ENCODE results near the gene SGCE.

SGCE gene

DNA sequence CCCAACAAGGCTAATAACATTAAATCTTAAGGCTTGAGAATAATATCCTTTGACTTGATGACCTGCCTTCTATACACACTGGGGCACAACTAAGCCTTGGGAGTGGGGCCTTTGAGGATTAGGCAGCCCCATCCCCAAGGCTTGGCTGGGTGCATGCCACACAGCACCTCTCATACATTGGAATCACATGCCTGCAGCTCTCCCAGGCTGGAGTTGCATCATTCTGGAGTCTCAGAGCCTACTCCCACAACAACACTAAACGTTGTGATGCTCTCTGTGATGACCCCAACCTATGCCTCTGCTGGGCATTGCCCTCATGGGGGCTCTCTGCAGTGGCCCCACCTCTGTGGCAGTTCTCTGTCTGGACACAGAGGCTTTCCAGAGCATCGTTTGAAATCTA is 31.9 kb upstream of the SGCE start:
- H2AFZ ChIP-seq (ENCODE audit: low read length) = no peak overlapping the region
- H4K20me1 ChIP-seq (ENCODE audit: insufficient read depth, low read length) = no peaks in the 10 kb centered on the region
- H3F3A ChIP-seq (ENCODE audit: insufficient read depth, low read length) = no peaks in the 10 kb centered on the region
- no peaks in the 10 kb centered on the region for H3K9me3 ChIP-seq (replicated peaks; ENCODE audit: insufficient read depth, low read length)
- no peak overlapping the region for H3K4me3 ChIP-seq (ENCODE audit: low read length)
- no peaks in the 10 kb centered on the region for H3K4me1 ChIP-seq (ENCODE audit: low read length)
- H3K9me2 ChIP-seq (replicated peaks; ENCODE audit: insufficient read depth, low read length) = no peaks in the 10 kb centered on the region
- no peaks in the 10 kb centered on the region for H3K79me2 ChIP-seq (ENCODE audit: low read length)
- no peaks in the 10 kb centered on the region for H3K36me3 ChIP-seq (replicated peaks; ENCODE audit: insufficient read depth, low read length)
- TF ChIP-seq EZH2phosphoT487 (IDR thresholded peaks at IDR 0.05; ENCODE audit: low read length) (no peak), EZH2 (optimal IDR thresholded peaks at IDR 0.05; ENCODE audit: low read depth, low read length) (no peak)
- H3K4me2 ChIP-seq (ENCODE audit: low read depth, low read length) = no peak overlapping the region
- no peak for DNase-seq
- no peak overlapping the region for H3K9ac ChIP-seq (ENCODE audit: low read length)
- no peaks in the 10 kb centered on the region for H3K27me3 ChIP-seq (replicated peaks; ENCODE audit: insufficient read depth, low read length)
- H3K27ac ChIP-seq (ENCODE audit: low read length) = no peak overlapping the region

GRCh38 chr7:94687076-94687475 is 31.1 kb upstream of the SGCE start:
- no peak overlapping the region for H2AFZ ChIP-seq (ENCODE audit: low read length)
- no peak for DNase-seq
- H3K36me3 ChIP-seq (replicated peaks; ENCODE audit: insufficient read depth, low read length) = no peaks in the 10 kb centered on the region
- no peak overlapping the region for H3K9ac ChIP-seq (ENCODE audit: low read length)
- no peak overlapping the region for H3K4me3 ChIP-seq (ENCODE audit: low read length)
- H3K4me2 ChIP-seq (ENCODE audit: low read depth, low read length) = no peak overlapping the region
- no peaks in the 10 kb centered on the region for H4K20me1 ChIP-seq (ENCODE audit: insufficient read depth, low read length)
- no peaks in the 10 kb centered on the region for H3K27me3 ChIP-seq (replicated peaks; ENCODE audit: insufficient read depth, low read length)
- H3K79me2 ChIP-seq (ENCODE audit: low read length) = no peaks in the 10 kb centered on the region
- no peak for TF ChIP-seq EZH2phosphoT487 (IDR thresholded peaks at IDR 0.05; ENCODE audit: low read length)
- TF ChIP-seq, protein P1, sequence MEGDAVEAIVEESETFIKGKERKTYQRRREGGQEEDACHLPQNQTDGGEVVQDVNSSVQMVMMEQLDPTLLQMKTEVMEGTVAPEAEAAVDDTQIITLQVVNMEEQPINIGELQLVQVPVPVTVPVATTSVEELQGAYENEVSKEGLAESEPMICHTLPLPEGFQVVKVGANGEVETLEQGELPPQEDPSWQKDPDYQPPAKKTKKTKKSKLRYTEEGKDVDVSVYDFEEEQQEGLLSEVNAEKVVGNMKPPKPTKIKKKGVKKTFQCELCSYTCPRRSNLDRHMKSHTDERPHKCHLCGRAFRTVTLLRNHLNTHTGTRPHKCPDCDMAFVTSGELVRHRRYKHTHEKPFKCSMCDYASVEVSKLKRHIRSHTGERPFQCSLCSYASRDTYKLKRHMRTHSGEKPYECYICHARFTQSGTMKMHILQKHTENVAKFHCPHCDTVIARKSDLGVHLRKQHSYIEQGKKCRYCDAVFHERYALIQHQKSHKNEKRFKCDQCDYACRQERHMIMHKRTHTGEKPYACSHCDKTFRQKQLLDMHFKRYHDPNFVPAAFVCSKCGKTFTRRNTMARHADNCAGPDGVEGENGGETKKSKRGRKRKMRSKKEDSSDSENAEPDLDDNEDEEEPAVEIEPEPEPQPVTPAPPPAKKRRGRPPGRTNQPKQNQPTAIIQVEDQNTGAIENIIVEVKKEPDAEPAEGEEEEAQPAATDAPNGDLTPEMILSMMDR (IDR thresholded peaks at IDR 0.05; ENCODE audit: low read length) = no peak
- no peak for TF ChIP-seq EZH2 (optimal IDR thresholded peaks at IDR 0.05; ENCODE audit: low read depth, low read length)
- no peaks in the 10 kb centered on the region for H3K9me2 ChIP-seq (replicated peaks; ENCODE audit: insufficient read depth, low read length)
- no peaks in the 10 kb centered on the region for H3K4me1 ChIP-seq (ENCODE audit: low read length)
- no peaks in the 10 kb centered on the region for H3K9me3 ChIP-seq (replicated peaks; ENCODE audit: insufficient read depth, low read length)
- no peaks in the 10 kb centered on the region for H3F3A ChIP-seq (ENCODE audit: insufficient read depth, low read length)
- no peak overlapping the region for H3K27ac ChIP-seq (ENCODE audit: low read length)

GRCh38 chr7:94683066-94683465 is 27.1 kb upstream of the SGCE start:
- no peaks in the 10 kb centered on the region for H3K27me3 ChIP-seq (replicated peaks; ENCODE audit: insufficient read depth, low read length)
- H3K79me2 ChIP-seq (ENCODE audit: low read length) = no peaks in the 10 kb centered on the region
- no peaks in the 10 kb centered on the region for H3K9me2 ChIP-seq (replicated peaks; ENCODE audit: insufficient read depth, low read length)
- H3K27ac ChIP-seq (ENCODE audit: low read length) = no peak overlapping the region
- no peak overlapping the region for H3K9ac ChIP-seq (ENCODE audit: low read length)
- no peaks in the 10 kb centered on the region for H3F3A ChIP-seq (ENCODE audit: insufficient read depth, low read length)
- H3K4me1 ChIP-seq (ENCODE audit: low read length) = no peaks in the 10 kb centered on the region
- TF ChIP-seq EZH2phosphoT487 (IDR thresholded peaks at IDR 0.05; ENCODE audit: low read length) (no peak), EZH2 (optimal IDR thresholded peaks at IDR 0.05; ENCODE audit: low read depth, low read length) (no peak)
- TF ChIP-seq, protein P1 (IDR thresholded peaks at IDR 0.05; ENCODE audit: low read length) = no peak
- H3K4me2 ChIP-seq (ENCODE audit: low read depth, low read length) = no peak overlapping the region
- no peaks in the 10 kb centered on the region for H3K9me3 ChIP-seq (replicated peaks; ENCODE audit: insufficient read depth, low read length)
- H3K4me3 ChIP-seq (ENCODE audit: low read length) = no peak overlapping the region
- no peak for DNase-seq
- H2AFZ ChIP-seq (ENCODE audit: low read length) = no peak overlapping the region
- no peaks in the 10 kb centered on the region for H4K20me1 ChIP-seq (ENCODE audit: insufficient read depth, low read length)
- H3K36me3 ChIP-seq (replicated peaks; ENCODE audit: insufficient read depth, low read length) = no peaks in the 10 kb centered on the region

- Histone ChIP-seq H3K9me2 (replicated peaks; ENCODE audit: insufficient read depth, low read length) (no peaks in the 10 kb centered on the region), H3K9ac (ENCODE audit: low read length) (no peak overlapping the region), H3K36me3 (replicated peaks; ENCODE audit: insufficient read depth, low read length) (no peaks in the 10 kb centered on the region), H4K20me1 (ENCODE audit: insufficient read depth, low read length) (no peaks in the 10 kb centered on the region), H2AFZ (ENCODE audit: low read length) (no peak overlapping the region), H3K4me1 (ENCODE audit: low read length) (no peaks in the 10 kb centered on the region), H3K4me2 (ENCODE audit: low read depth, low read length) (no peak overlapping the region), H3K27ac (ENCODE audit: low read length) (no peak overlapping the region), H3K79me2 (ENCODE audit: low read length) (no peaks in the 10 kb centered on the region), H3F3A (ENCODE audit: insufficient read depth, low read length) (no peaks in the 10 kb centered on the region), H3K9me3 (replicated peaks; ENCODE audit: insufficient read depth, low read length) (no peaks in the 10 kb centered on the region), H3K27me3 (replicated peaks; ENCODE audit: insufficient read depth, low read length) (no peaks in the 10 kb centered on the region), H3K4me3 (ENCODE audit: low read length) (no peak overlapping the region)
- TF ChIP-seq EZH2phosphoT487 (IDR thresholded peaks at IDR 0.05; ENCODE audit: low read length) (no peak), EZH2 (optimal IDR thresholded peaks at IDR 0.05; ENCODE audit: low read depth, low read length) (no peak)
- TF ChIP-seq, protein P1 (IDR thresholded peaks at IDR 0.05; ENCODE audit: low read length) = no peak
- no peak for DNase-seq
Observed at GRCh38 chr7:94679358-94679757, 23.4 kb upstream of the SGCE start.
